WTC11 (cell line): Measurements from ENCODE around the gene RWDD3. TPM values are rescaled to one million over a fixed set of nuclear protein-coding genes. Genes with fewer than 3 reads are reported as not detected.

Experiments used
- ATAC-seq: fragments of 200-7000 bp; cut with Tn5 transposase; 2 replicates; pipeline ENCODE4 v1.10.0; 2021; ENCODE audit warnings: mild to moderate bottlenecking, moderate library complexity
- CTCF ChIA-PET: fragments of 300-600 bp; sonication (Branson Sonifier 250); formaldehyde crosslinking; loops from one replicate; lab custom pipeline; 2021; ENCODE audit warnings: antibody characterized with exemption; lab: Charles Lee
- POLR2A ChIA-PET: fragments of 350-600 bp; sonication (Branson Sonifier 250); formaldehyde crosslinking; loops from one replicate; lab custom pipeline; 2021; ENCODE audit warnings: antibody characterized with exemption; lab: Charles Lee
- DNase-seq: peaks from one replicate; pipeline ENCODE4 v3.0.0; 2021; ENCODE audit warnings: low spot score
- H3K27ac Mint-ChIP-seq: 2 replicates; pipeline ENCODE4 v1.8.0; 2021; ENCODE audit warnings: mixed read lengths
- H3K27me3 Mint-ChIP-seq: 2 replicates; pipeline ENCODE4 v1.8.0; 2021; ENCODE audit warnings: low read depth, mild to moderate bottlenecking, moderate library complexity, mixed read lengths
- H3K36me3 Mint-ChIP-seq: 2 replicates; pipeline ENCODE4 v1.8.0; 2021; ENCODE audit warnings: mixed read lengths
- H3K4me1 Mint-ChIP-seq: 2 replicates; pipeline ENCODE4 v1.8.0; 2022; ENCODE audit warnings: mixed read lengths
- H3K4me3 Mint-ChIP-seq: 2 replicates; pipeline ENCODE4 v1.8.0; 2021; ENCODE audit warnings: mild to moderate bottlenecking, moderate library complexity, mixed read lengths
- H3K9me3 Mint-ChIP-seq: 2 replicates; pipeline ENCODE4 v1.8.0; 2021; ENCODE audit warnings: mixed read lengths
- ATF3 ChIP-seq: sonication (generic); formaldehyde crosslinking; conservative IDR thresholded peaks from 2 replicates; pipeline ENCODE4 v1.8.1; 2022; ENCODE audit warnings: mild to moderate bottlenecking, missing genetic modification reagents
- E2F5 ChIP-seq: sonication (generic); formaldehyde crosslinking; IDR thresholded peaks from 2 replicates; pipeline ENCODE4 v1.8.1; 2022; ENCODE audit warnings: mild to moderate bottlenecking, moderate library complexity, missing genetic modification reagents
- ELF4 ChIP-seq: sonication (generic); formaldehyde crosslinking; IDR thresholded peaks from 2 replicates; pipeline ENCODE4 v1.8.1; 2022; ENCODE audit warnings: low read depth, mild to moderate bottlenecking, moderate library complexity, missing genetic modification reagents
- EMX1 ChIP-seq: fragments of 250-450 bp; sonication (Bioruptor Pico); IDR thresholded peaks from 2 replicates; pipeline ENCODE4 v1.8.0; 2021; ENCODE audit warnings: mild to moderate bottlenecking
- ESRRA ChIP-seq: sonication (generic); formaldehyde crosslinking; IDR thresholded peaks from 2 replicates; pipeline ENCODE4 v1.8.1; 2022; ENCODE audit warnings: mild to moderate bottlenecking, missing genetic modification reagents, borderline replicate concordance
- ETV6 ChIP-seq: sonication (generic); formaldehyde crosslinking; IDR thresholded peaks from 2 replicates; pipeline ENCODE4 v1.8.1; 2022; ENCODE audit warnings: mild to moderate bottlenecking, missing genetic modification reagents
- FOXP1 ChIP-seq: sonication (generic); formaldehyde crosslinking; IDR thresholded peaks from 2 replicates; pipeline ENCODE4 v1.8.0; 2022; ENCODE audit warnings: missing genetic modification reagents, mild to moderate bottlenecking, moderate library complexity, borderline replicate concordance
- NFATC4 ChIP-seq: fragments of 250-450 bp; sonication (Bioruptor Pico); IDR thresholded peaks from 2 replicates; pipeline ENCODE4 v1.9.0; 2021; ENCODE audit warnings: mild to moderate bottlenecking
- NR1H2 ChIP-seq: sonication (generic); formaldehyde crosslinking; IDR thresholded peaks from 2 replicates; pipeline ENCODE4 v1.9.0; 2021; ENCODE audit warnings: mild to moderate bottlenecking, moderate library complexity, missing genetic modification reagents
- OVOL2 ChIP-seq: fragments of 250-450 bp; sonication (Bioruptor Pico); IDR thresholded peaks from 2 replicates; pipeline ENCODE4 v1.9.0; 2021; ENCODE audit warnings: mild to moderate bottlenecking, borderline replicate concordance
- TEAD1 ChIP-seq: sonication (generic); formaldehyde crosslinking; IDR thresholded peaks from 2 replicates; pipeline ENCODE4 v1.8.0; 2022; ENCODE audit warnings: mild to moderate bottlenecking, missing genetic modification reagents
- total RNA-seq: library from RNA; stranded (reverse); gene quantifications from 3 replicates; pipeline ENCODE4 v1.2.3, GENCODE V29; 2021
- TF ChIP-seq, protein P1 (sequence below): sonication (generic); formaldehyde crosslinking; IDR thresholded peaks from 2 replicates; pipeline ENCODE4 v1.8.1; 2023; ENCODE audit warnings: mild to moderate bottlenecking, moderate library complexity, missing genetic modification reagents
- TF ChIP-seq, protein P2 (sequence below): sonication (generic); formaldehyde crosslinking; IDR thresholded peaks from 2 replicates; pipeline ENCODE4 v1.8.0; 2023; ENCODE audit warnings: missing genetic modification reagents
- TF ChIP-seq, protein P3 (sequence below): fragments of 250-450 bp; sonication (Bioruptor Pico); IDR thresholded peaks from 2 replicates; pipeline ENCODE4 v1.9.0; 2021; ENCODE audit warnings: mild to moderate bottlenecking, borderline replicate concordance
- TF ChIP-seq, protein P4 (sequence below): fragments of 250-450 bp; sonication (Bioruptor Pico); conservative IDR thresholded peaks from 2 replicates; pipeline ENCODE4 v1.9.0; 2021; ENCODE audit warnings: mild to moderate bottlenecking
- TF ChIP-seq, protein P5 (sequence below): fragments of 250-450 bp; sonication (Bioruptor Pico); IDR thresholded peaks from 2 replicates; pipeline ENCODE4 v1.9.0; 2021; ENCODE audit warnings: mild to moderate bottlenecking
- TF ChIP-seq, protein P6 (sequence below): fragments of 250-450 bp; sonication (Bioruptor Pico); IDR thresholded peaks from 2 replicates; pipeline ENCODE4 v1.9.0; 2021; ENCODE audit warnings: mild to moderate bottlenecking

The RWDD3 gene
- total RNA-seq, 1 experiment from 2014 or later, result 13.9 TPM

- ChIA-PET POLR2A (interaction anchor here (1.3 kb wide), 1 partner anchor 11 kb away, joined by 4 read pairs; the partner anchor contains the start of gene RWDD3), CTCF (interaction anchor here (0.9 to 5.1 kb wide), 2 partner anchors 11 to 368 kb away, joined by 3 to 37 read pairs; partner anchors contain the start of gene RWDD3)
- Mint-ChIP-seq H3K4me3 (no peak overlapping the region), H3K9me3 (peaks cover 11% of the 10 kb centered on the region), H3K27ac (no peak overlapping the region), H3K36me3 (peaks cover 7% of the 10 kb centered on the region), H3K27me3 (no peaks in the 10 kb centered on the region; the same call in 1 of the 2 replicates), H3K4me1 (peaks cover 11% of the 10 kb centered on the region)
- DNase-seq (no peak), ATAC-seq (no peak)
- TF ChIP-seq ESRRA (CRISPR knock-in tag) (no peak), OVOL2 (CRISPR knock-in tag) (no peak)
- TF ChIP-seq, protein P1, sequence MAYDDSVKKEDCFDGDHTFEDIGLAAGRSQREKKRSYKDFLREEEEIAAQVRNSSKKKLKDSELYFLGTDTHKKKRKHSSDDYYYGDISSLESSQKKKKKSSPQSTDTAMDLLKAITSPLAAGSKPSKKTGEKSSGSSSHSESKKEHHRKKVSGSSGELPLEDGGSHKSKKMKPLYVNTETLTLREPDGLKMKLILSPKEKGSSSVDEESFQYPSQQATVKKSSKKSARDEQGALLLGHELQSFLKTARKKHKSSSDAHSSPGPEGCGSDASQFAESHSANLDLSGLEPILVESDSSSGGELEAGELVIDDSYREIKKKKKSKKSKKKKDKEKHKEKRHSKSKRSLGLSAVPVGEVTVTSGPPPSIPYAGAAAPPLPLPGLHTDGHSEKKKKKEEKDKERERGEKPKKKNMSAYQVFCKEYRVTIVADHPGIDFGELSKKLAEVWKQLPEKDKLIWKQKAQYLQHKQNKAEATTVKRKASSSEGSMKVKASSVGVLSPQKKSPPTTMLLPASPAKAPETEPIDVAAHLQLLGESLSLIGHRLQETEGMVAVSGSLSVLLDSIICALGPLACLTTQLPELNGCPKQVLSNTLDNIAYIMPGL (CRISPR knock-in tag), result no peak
Observed at GRCh38 chr1:95222629-95223028, 11.4 kb upstream of the RWDD3 start.

DNA sequence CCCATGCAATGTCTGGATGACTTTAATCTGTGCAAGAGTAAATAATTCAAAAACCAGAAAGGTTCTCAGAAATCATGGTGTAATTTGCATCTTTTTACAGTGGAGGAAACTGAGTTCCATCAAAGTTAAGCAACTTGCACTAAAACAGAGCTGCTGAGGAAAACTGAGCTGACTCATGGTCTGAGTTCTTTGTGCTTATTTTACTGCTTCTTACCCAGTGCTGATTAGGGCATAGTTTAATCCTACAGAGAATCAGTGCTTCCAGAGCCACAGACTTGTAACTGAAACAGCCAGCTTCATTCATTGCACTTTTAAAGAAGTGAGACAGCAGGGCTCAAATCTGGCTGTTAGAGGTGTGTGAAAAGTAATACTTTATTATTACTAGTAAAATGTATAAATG is 10.9 kb upstream of the RWDD3 start:
- Mint-ChIP-seq H3K36me3 (peaks cover 7% of the 10 kb centered on the region), H3K4me1 (peaks cover 11% of the 10 kb centered on the region), H3K9me3 (peaks cover 12% of the 10 kb centered on the region), H3K4me3 (no peak overlapping the region), H3K27ac (no peak overlapping the region), H3K27me3 (no peaks in the 10 kb centered on the region; the same call in 1 of the 2 replicates)
- TF ChIP-seq, protein P2, sequence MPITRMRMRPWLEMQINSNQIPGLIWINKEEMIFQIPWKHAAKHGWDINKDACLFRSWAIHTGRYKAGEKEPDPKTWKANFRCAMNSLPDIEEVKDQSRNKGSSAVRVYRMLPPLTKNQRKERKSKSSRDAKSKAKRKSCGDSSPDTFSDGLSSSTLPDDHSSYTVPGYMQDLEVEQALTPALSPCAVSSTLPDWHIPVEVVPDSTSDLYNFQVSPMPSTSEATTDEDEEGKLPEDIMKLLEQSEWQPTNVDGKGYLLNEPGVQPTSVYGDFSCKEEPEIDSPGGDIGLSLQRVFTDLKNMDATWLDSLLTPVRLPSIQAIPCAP (CRISPR knock-in tag), result no peak
- TF ChIP-seq, protein P3, sequence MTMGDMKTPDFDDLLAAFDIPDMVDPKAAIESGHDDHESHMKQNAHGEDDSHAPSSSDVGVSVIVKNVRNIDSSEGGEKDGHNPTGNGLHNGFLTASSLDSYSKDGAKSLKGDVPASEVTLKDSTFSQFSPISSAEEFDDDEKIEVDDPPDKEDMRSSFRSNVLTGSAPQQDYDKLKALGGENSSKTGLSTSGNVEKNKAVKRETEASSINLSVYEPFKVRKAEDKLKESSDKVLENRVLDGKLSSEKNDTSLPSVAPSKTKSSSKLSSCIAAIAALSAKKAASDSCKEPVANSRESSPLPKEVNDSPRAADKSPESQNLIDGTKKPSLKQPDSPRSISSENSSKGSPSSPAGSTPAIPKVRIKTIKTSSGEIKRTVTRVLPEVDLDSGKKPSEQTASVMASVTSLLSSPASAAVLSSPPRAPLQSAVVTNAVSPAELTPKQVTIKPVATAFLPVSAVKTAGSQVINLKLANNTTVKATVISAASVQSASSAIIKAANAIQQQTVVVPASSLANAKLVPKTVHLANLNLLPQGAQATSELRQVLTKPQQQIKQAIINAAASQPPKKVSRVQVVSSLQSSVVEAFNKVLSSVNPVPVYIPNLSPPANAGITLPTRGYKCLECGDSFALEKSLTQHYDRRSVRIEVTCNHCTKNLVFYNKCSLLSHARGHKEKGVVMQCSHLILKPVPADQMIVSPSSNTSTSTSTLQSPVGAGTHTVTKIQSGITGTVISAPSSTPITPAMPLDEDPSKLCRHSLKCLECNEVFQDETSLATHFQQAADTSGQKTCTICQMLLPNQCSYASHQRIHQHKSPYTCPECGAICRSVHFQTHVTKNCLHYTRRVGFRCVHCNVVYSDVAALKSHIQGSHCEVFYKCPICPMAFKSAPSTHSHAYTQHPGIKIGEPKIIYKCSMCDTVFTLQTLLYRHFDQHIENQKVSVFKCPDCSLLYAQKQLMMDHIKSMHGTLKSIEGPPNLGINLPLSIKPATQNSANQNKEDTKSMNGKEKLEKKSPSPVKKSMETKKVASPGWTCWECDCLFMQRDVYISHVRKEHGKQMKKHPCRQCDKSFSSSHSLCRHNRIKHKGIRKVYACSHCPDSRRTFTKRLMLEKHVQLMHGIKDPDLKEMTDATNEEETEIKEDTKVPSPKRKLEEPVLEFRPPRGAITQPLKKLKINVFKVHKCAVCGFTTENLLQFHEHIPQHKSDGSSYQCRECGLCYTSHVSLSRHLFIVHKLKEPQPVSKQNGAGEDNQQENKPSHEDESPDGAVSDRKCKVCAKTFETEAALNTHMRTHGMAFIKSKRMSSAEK (CRISPR knock-in tag), result no peak
- TF ChIP-seq TEAD1 (CRISPR knock-in tag) (no peak), ELF4 (CRISPR knock-in tag) (no peak), E2F5 (CRISPR knock-in tag) (no peak), FOXP1 (CRISPR knock-in tag) (no peak), NFATC4 (CRISPR knock-in tag) (no peak), NR1H2 (no peak), EMX1 (no peak), ATF3 (CRISPR knock-in tag) (no peak), ETV6 (CRISPR knock-in tag) (no peak)
- TF ChIP-seq, protein P4, sequence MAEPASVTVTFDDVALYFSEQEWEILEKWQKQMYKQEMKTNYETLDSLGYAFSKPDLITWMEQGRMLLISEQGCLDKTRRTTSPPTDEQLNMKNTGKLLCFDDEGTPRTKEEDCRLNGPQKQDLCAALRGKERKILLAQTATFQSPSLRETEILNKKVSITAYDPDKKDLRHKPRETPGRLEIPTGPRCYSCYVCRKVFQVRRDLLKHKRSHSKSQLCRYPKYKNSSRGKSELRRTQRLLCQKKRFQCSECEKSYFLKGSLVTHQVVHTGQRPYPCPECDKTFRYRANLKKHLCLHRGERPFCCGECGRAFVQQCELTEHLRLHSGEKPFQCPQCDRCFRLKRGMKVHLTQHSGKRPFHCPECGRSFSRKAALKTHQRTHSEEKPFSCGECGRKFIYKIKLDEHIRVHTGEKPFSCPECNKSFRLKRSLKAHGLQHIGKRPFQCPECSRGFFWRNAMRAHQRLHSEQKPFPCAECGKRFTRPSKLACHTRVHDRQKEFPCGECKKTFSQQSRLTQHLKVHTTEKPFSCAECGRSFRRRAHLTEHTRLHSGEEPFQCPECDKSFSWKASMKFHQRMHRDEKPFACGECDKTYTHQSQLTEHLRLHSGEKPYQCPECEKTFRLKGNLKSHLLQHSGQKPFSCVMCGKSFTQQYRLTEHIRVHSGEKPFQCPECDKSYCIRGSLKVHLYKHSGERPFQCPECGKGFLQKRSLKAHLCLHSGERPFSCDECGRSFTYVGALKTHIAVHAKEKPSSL (CRISPR knock-in tag), result no peak
- TF ChIP-seq, protein P5, sequence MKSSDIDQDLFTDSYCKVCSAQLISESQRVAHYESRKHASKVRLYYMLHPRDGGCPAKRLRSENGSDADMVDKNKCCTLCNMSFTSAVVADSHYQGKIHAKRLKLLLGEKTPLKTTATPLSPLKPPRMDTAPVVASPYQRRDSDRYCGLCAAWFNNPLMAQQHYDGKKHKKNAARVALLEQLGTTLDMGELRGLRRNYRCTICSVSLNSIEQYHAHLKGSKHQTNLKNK (CRISPR knock-in tag), result no peak
- TF ChIP-seq, protein P6, sequence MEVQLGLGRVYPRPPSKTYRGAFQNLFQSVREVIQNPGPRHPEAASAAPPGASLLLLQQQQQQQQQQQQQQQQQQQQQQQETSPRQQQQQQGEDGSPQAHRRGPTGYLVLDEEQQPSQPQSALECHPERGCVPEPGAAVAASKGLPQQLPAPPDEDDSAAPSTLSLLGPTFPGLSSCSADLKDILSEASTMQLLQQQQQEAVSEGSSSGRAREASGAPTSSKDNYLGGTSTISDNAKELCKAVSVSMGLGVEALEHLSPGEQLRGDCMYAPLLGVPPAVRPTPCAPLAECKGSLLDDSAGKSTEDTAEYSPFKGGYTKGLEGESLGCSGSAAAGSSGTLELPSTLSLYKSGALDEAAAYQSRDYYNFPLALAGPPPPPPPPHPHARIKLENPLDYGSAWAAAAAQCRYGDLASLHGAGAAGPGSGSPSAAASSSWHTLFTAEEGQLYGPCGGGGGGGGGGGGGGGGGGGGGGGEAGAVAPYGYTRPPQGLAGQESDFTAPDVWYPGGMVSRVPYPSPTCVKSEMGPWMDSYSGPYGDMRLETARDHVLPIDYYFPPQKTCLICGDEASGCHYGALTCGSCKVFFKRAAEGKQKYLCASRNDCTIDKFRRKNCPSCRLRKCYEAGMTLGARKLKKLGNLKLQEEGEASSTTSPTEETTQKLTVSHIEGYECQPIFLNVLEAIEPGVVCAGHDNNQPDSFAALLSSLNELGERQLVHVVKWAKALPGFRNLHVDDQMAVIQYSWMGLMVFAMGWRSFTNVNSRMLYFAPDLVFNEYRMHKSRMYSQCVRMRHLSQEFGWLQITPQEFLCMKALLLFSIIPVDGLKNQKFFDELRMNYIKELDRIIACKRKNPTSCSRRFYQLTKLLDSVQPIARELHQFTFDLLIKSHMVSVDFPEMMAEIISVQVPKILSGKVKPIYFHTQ (CRISPR knock-in tag), result no peak
- ChIA-PET POLR2A (interaction anchor here (1.3 kb wide), 1 partner anchor 10 kb away, joined by 4 read pairs; the partner anchor contains the start of gene RWDD3), CTCF (interaction anchor here (0.9 to 5.1 kb wide), 2 partner anchors 11 to 368 kb away, joined by 3 to 37 read pairs; partner anchors contain the start of gene RWDD3)
- ATAC-seq (no peak), DNase-seq (no peak)
